Neuron (in vitro differentiated cells): Measurements from ENCODE around the gene LENG1.

ENCODE experiments used
- H2AFZ ChIP-seq: one replicate; pipeline ENCODE4 v1.6.1; 2013; ENCODE audit warnings: low read depth, mild to moderate bottlenecking, inconsistent platforms, low read length, moderate library complexity
- H3K27me3 ChIP-seq: one replicate; pipeline ENCODE4 v1.6.1; 2013; ENCODE audit warnings: low read length; ENCODE audit not compliant: insufficient read depth
- H3K36me3 ChIP-seq: one replicate; pipeline ENCODE4 v1.6.1; 2013; ENCODE audit warnings: low read length; ENCODE audit not compliant: insufficient read depth
- H3K4me1 ChIP-seq: one replicate; pipeline ENCODE4 v1.6.1; 2013; ENCODE audit warnings: low read length; ENCODE audit not compliant: insufficient read depth
- H3K4me3 ChIP-seq: 2 replicates; pipeline ENCODE4 v1.5.1; 2013; ENCODE audit warnings: mild to moderate bottlenecking, low read length, moderate library complexity
- H3K9me3 ChIP-seq: one replicate; pipeline ENCODE4 v1.6.1; 2013; ENCODE audit warnings: low read length

Gene LENG1

GRCh38 chr19:54168174-54168917 lies 8.8 kb upstream of the LENG1 start:
- no peak overlapping the region for H2AFZ ChIP-seq
- H3K27me3 ChIP-seq = no peaks in the 10 kb centered on the region
- H3K4me3 ChIP-seq = no peak overlapping the region
- no peaks in the 10 kb centered on the region for H3K4me1 ChIP-seq
- H3K36me3 ChIP-seq = no peaks in the 10 kb centered on the region
- peaks cover 12% of the 10 kb centered on the region for H3K9me3 ChIP-seq

DNA sequence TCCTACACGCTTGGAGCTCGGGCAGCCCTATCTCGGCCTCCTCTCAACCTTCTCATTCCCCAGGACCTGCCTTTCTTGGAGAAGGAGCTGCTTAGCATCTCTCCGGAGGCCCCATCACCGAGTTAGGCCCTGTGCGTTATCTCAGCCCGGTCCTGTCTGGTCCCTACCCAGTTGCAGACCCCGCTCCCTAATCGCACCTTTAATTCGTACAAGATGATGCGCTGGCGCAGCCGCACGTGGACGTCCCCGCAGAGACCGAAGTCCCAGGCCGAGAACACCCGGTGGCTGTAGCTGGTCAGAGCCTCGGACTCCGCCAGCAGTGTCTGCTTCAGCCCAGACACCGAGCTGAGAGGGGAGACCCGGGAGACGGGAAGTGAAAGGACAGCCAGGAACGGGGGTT lies 5.7 kb upstream of the LENG1 start:
- Histone ChIP-seq H2AFZ (no peak overlapping the region), H3K9me3 (peaks cover 13% of the 10 kb centered on the region), H3K4me3 (no peak overlapping the region), H3K27me3 (no peaks in the 10 kb centered on the region), H3K36me3 (no peaks in the 10 kb centered on the region), H3K4me1 (peaks cover 8% of the 10 kb centered on the region)

DNA sequence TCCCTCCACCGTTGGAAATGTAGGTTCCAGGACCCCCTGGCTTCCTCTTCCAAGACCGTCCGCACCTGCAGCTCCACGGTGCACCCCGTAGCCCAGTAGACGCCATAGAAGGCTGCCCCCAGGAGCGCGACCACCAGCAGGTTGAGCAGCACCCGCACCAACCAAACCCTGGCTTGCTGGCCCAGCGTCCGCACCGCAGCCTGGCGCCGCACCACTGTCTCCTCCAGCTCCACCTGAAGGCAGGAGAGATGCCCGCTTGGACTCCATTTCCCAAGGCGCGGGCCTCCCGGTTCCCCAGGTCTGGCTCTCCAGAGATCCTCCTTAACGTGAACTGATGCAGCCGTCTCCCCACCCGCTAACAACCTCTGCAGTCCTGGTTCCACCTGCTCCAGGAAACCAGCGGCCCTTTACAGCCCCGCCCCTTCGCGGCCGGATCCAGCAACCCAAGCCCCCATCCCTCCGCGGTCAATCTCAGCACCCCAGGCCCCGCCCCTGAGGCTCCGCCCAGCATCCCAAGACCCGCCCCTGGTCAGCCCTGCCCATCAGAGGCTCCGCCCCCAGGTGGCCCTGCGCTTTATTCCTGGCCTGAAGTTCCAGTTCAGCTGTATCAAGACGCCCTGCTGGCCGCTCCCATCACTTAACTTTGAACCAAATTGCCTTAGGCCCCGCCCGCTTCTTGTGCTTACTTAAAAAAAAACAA lies 5.0 kb upstream of the LENG1 start:
- Histone ChIP-seq H3K4me3 (no peak overlapping the region), H3K36me3 (no peaks in the 10 kb centered on the region), H3K4me1 (peaks cover 8% of the 10 kb centered on the region), H3K27me3 (no peaks in the 10 kb centered on the region), H3K9me3 (peaks cover 13% of the 10 kb centered on the region), H2AFZ (no peak overlapping the region)

DNA sequence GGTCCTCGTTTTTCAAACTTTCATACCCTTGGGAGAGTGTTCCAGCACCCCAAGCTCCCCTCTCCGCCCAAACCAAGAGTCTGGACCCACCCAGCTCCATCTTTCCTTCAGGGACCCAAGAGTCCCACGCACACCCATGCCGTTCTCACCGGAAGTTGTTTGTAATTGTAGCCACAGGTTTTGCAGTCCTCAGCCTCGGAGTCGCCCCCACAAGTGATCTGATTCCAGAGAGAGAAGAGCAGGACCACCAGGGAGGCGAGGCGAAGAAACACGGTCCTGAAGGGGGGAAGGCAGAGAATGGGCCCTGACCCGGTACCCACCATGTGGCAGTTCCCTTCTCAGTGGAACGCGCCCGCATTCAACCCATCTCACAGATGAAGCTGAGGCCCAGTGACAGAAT lies 3.4 kb upstream of the LENG1 start:
- H2AFZ ChIP-seq = no peak overlapping the region
- peaks cover 4% of the 10 kb centered on the region for H3K36me3 ChIP-seq
- H3K4me1 ChIP-seq = peaks cover 18% of the 10 kb centered on the region
- no peak overlapping the region for H3K4me3 ChIP-seq
- H3K27me3 ChIP-seq = no peaks in the 10 kb centered on the region
- peaks cover 13% of the 10 kb centered on the region for H3K9me3 ChIP-seq

- H3K9me3 ChIP-seq = peaks cover 13% of the 10 kb centered on the region
- no peak overlapping the region for H3K4me3 ChIP-seq
Measured at GRCh38 chr19:54162241-54162805, 2.8 kb upstream of the LENG1 start.

DNA sequence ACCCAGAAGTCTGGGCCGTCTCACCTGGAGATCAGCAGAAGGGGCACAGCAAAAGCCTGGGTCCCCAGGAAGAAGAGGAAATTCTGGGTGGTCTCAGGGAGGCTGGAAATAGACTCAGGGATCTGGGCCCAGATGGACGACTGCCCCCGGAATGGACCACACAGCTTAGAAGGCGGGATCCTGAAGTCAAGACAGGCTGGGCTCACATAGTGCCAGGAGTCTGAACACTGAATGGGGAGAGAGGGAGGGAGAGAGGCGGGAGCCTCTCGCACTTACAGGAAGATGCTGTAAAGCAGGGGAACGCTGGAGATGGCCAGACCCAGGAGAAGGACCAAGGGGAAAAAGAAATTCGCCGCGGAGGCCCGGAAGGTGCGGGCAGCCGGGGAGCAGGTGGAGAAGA lies 1.3 kb upstream of the LENG1 start:
- peaks cover 13% of the 10 kb centered on the region for H3K9me3 ChIP-seq
- peak overlapping the region; percentile 69 for H3K4me3 ChIP-seq
- H3K4me1 ChIP-seq = peaks cover 18% of the 10 kb centered on the region
- no peak overlapping the region for H2AFZ ChIP-seq
- peaks cover 20% of the 10 kb centered on the region for H3K36me3 ChIP-seq
- H3K27me3 ChIP-seq = no peaks in the 10 kb centered on the region

More at GRCh38 chr19:54162241-54162805, 2.8 kb upstream of the LENG1 start:
- no peaks in the 10 kb centered on the region for H3K27me3 ChIP-seq
- peaks cover 7% of the 10 kb centered on the region for H3K36me3 ChIP-seq
- H3K4me1 ChIP-seq = peaks cover 18% of the 10 kb centered on the region
- no peak overlapping the region for H2AFZ ChIP-seq

- Histone ChIP-seq H3K9me3 (peaks cover 13% of the 10 kb centered on the region), H3K4me1 (peaks cover 18% of the 10 kb centered on the region), H3K36me3 (peaks cover 23% of the 10 kb centered on the region), H3K4me3 (peak overlapping the region; percentile 69), H3K27me3 (no peaks in the 10 kb centered on the region), H2AFZ (peak overlapping the region; percentile 44)
Measured at GRCh38 chr19:54160182-54160811, 776 bp upstream of the LENG1 start.

DNA sequence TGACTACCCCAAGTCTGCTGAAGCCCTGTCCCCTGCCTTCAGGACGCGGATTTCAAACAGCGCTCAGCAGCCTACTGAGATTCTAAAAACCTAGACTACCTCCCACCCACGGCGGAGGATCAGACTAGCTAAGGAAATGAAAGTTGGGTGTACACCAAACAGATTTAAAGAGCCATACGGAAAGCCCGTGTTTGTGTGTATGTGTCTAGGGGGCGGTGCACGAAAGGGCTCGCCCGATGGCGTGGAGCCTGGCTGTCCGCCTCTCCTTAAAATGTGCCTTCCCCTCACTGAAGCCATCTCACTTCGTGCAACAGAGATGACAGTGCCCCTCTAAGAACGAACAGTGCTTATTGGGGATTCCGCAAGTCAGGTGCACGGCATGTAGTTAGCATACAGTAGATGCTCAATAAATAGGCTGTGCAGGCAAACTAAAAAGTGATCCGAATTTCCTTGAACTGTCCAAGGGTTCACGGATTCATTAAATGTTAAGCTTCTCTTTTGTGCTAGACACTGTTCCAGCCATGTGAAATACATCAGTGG lies 639 bp downstream of the LENG1 start:
- Histone ChIP-seq H3K27me3 (no peaks in the 10 kb centered on the region), H2AFZ (peak overlapping the region; percentile 42), H3K9me3 (peaks cover 4% of the 10 kb centered on the region), H3K36me3 (peaks cover 37% of the 10 kb centered on the region), H3K4me3 (peak overlapping the region; percentile 90), H3K4me1 (peaks cover 18% of the 10 kb centered on the region)

GRCh38 chr19:54156953-54157352 lies 2.6 kb downstream of the LENG1 start:
- Histone ChIP-seq H3K27me3 (no peaks in the 10 kb centered on the region), H3K4me3 (no peak overlapping the region), H2AFZ (no peak overlapping the region), H3K36me3 (peaks cover 55% of the 10 kb centered on the region), H3K9me3 (no peaks in the 10 kb centered on the region), H3K4me1 (peaks cover 18% of the 10 kb centered on the region)

- Histone ChIP-seq H2AFZ (no peak overlapping the region), H3K4me3 (no peak overlapping the region), H3K36me3 (peaks cover 59% of the 10 kb centered on the region), H3K9me3 (no peaks in the 10 kb centered on the region), H3K4me1 (peaks cover 18% of the 10 kb centered on the region), H3K27me3 (no peaks in the 10 kb centered on the region)
Measured at GRCh38 chr19:54156490-54156889, 3.0 kb downstream of the LENG1 start.

DNA sequence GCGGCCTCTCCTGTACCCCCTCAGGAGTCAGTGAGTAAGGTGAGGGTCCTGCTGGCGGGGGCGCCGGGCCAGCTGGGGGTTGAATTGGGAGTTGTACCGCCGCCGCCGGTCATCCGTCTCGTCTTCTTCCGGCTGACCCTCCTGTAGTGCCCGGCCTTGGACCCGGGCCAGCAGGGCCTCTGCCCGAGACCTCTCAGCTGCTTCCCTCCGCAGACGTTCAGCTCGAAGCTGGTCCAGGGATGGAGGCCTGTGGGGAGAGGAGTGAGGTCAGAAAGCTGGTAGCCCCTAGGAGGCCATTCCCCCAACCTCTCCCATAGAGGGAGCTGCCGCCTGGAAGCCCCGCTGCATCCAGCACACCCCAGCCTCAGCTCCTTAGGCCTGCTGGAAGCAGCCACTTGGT lies 3.8 kb downstream of the LENG1 start:
- no peaks in the 10 kb centered on the region for H3K9me3 ChIP-seq
- H3K4me1 ChIP-seq = peaks cover 13% of the 10 kb centered on the region
- H3K4me3 ChIP-seq = no peak overlapping the region
- no peak overlapping the region for H2AFZ ChIP-seq
- H3K27me3 ChIP-seq = no peaks in the 10 kb centered on the region
- H3K36me3 ChIP-seq = peaks cover 64% of the 10 kb centered on the region

GRCh38 chr19:54154603-54155345 lies 4.7 kb downstream of the LENG1 start:
- H3K4me1 ChIP-seq = peaks cover 10% of the 10 kb centered on the region
- H3K9me3 ChIP-seq = no peaks in the 10 kb centered on the region
- H3K4me3 ChIP-seq = no peak overlapping the region
- peaks cover 71% of the 10 kb centered on the region for H3K36me3 ChIP-seq
- H3K27me3 ChIP-seq = no peaks in the 10 kb centered on the region
- no peak overlapping the region for H2AFZ ChIP-seq
